ENCODE data around the gene COL3A1.

GRCh38 chr2:189008555-189009262, 34.5 kb downstream of the COL3A1 start:
- TF ChIP-seq POLR2A (IDR thresholded peaks at IDR 0.05), result no peak
- no peak for TF ChIP-seq EP300 (IDR thresholded peaks at IDR 0.05)

Data from ovary (tissue), 1 donor.